GM20000 (cell line): ENCODE data around the gene POU6F2.

Source experiments
- DNase-seq: peaks from one replicate; pipeline ENCODE4 v3.0.0; 2012; ENCODE audit warnings: low spot score
- CTCF ChIP-seq: IDR thresholded peaks from 2 replicates; pipeline ENCODE4 v1.5.1; 2012; ENCODE audit warnings: mild to moderate bottlenecking, control low read depth; ENCODE audit errors: extremely low read depth, missing control alignments

POU6F2 gene

GRCh38 chr7:39094731-39095130, 117.0 kb downstream of the POU6F2 start:
- no peak for TF ChIP-seq CTCF
- DNase-seq: no peak

- no peak for DNase-seq
- no peak for TF ChIP-seq CTCF
Observed at GRCh38 chr7:39095875-39096619, 118.3 kb downstream of the POU6F2 start.

DNA sequence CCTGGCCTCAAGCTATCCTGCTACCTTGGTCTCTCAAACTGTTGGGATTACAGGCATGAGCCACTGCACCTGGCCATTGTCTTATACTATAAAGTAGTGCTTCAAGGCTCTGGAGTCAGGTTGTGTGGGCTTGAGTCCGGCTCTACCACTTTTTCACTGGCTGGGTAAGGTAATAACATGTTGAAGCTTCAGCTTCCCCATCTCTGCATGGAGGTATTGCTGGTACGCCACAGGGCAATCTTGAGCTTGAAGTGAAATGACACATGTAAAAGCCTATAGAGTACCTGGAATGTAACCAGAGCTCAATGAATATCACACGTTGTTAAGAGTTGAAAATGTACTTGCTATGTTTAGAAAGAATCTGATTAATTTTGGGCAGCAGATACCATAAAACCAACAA, 120.8 kb downstream of the POU6F2 start:
- no peak for DNase-seq
- TF ChIP-seq CTCF: no peak

DNA sequence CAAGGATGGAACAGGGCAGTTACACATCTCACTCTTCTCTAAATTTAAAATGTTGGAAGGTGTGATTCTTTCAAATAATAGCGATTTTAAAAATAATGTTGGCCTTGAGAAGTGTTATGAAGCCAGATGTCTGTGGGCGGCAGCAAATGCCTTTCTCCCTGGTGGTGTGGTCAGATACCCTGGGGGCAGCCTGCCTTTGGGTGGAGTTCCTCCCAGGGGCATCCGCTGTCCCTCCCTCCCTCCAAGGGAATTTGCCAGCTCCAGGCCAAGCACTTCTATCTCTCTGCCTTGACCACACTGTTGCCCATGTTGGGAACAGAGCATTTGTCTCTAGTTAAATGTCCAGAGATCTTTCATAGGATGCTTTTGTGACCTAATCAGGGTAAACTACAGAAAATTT, 121.4 kb downstream of the POU6F2 start:
- DNase-seq: no peak
- TF ChIP-seq CTCF: no peak

DNA sequence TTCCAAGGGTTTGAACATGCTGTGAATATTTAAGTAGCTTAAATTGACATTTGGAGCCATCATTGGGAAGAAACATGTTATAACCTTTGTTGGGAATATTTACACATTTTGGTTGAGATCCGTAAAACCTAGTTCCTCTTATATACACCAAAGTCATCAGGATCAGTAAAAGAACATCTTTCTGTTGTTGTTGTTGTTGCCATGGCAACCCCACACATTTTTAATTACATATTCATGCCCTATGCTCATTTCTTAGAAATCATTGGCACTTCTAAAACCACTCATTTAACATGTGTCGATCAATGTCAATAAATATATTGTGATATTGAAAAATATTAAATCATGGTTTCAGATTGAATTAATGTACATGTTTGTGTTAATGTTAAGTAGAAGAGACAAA, 122.6 kb downstream of the POU6F2 start:
- no peak for TF ChIP-seq CTCF
- DNase-seq: no peak

GRCh38 chr7:39102234-39102633, 124.5 kb downstream of the POU6F2 start:
- TF ChIP-seq CTCF: no peak
- no peak for DNase-seq

DNA sequence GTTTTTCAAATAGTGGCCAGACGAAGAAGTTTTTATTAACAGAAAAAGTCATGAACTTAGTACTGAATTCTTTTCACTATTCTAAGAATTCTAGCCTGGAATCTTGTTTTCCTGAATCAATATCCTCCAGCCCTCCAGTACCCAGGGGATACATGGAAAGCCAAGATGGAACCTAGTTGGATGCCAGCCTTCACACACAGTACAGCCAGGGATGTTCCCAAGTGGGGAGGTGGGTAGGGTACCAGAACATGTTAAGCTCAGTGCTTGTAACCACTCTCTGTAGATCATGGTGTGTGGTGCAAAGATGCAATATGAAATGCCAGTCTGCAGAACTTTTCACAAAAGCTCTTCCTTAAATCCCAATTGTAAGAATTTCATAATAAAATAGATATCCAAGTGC, 128.0 kb downstream of the POU6F2 start:
- DNase-seq: no peak
- TF ChIP-seq CTCF: no peak
